ENCODE results near the gene RBM18. TPM values are rescaled to one million over a fixed set of nuclear protein-coding genes. Genes with fewer than 3 reads are reported as not detected.

The RBM18 gene
- total RNA-seq, 4 donors from 2014 or later, result 2.5 to 16.9 (median 8.2) TPM

- TF ChIP-seq CTCF (IDR thresholded peaks at IDR 0.05) (no peak), POLR2A (IDR thresholded peaks at IDR 0.05) (no peak)
- H3K36me3 ChIP-seq, result peaks cover 0 to 64% (median 0%) of the 10 kb centered on the region in 3 donors
- 85 to 94% methylated on average over 2 of the region's 2 CpGs for WGBS, 2 donors
- H3K27ac ChIP-seq, result no peak overlapping the region
- H3K9me3 ChIP-seq, result peaks cover 0 to 12% (median 4%) of the 10 kb centered on the region in 3 donors
- DNase-seq, result no peak
- no peaks in the 10 kb centered on the region for H3K27me3 ChIP-seq
- H3K4me3 ChIP-seq, result no peak overlapping the region
- peaks cover 0 to 11% (median 0%) of the 10 kb centered on the region in 3 donors for H3K4me1 ChIP-seq
- intact Hi-C loops (cut with DNase I), result no loop called here
Measured at GRCh38 chr9:122274055-122274454, 9.4 kb upstream of the RBM18 start.

GRCh38 chr9:122268041-122268814 lies 3.6 kb upstream of the RBM18 start:
- no peak overlapping the region for H3K27ac ChIP-seq
- intact Hi-C loops (cut with DNase I), result no loop called here
- no peak for TF ChIP-seq CTCF (IDR thresholded peaks at IDR 0.05)
- no peak for TF ChIP-seq POLR2A (IDR thresholded peaks at IDR 0.05)

GRCh38 chr9:122265149-122265915 lies 692 bp upstream of the RBM18 start:
- Histone ChIP-seq H3K4me1 (peaks cover 15 to 56% (median 22%) of the 10 kb centered on the region in 3 donors), H3K27ac (peak overlapping the region; percentile 90 to 96 (median 93)), H3K4me3 (peak overlapping the region; percentile 63 to 85 (median 72)), H3K9me3 (no peaks in the 10 kb centered on the region), H3K27me3 (no peaks in the 10 kb centered on the region), H3K36me3 (peaks cover 0 to 15% (median 0%) of the 10 kb centered on the region in 3 donors)
- no peak for DNase-seq
- intact Hi-C loops (cut with DNase I), result no loop called here
- 3 to 9% methylated on average over 17 of the region's 17 CpGs for WGBS, 2 donors
- no peak for TF ChIP-seq CTCF (IDR thresholded peaks at IDR 0.05)
- TF ChIP-seq POLR2A (IDR thresholded peaks at IDR 0.05), result no peak

More at GRCh38 chr9:122268041-122268814, 3.6 kb upstream of the RBM18 start:
- no peak for DNase-seq
- 84 to 92% methylated on average over 6 of the region's 6 CpGs for WGBS, 2 donors
- Histone ChIP-seq H3K27me3 (no peaks in the 10 kb centered on the region), H3K36me3 (peaks cover 0 to 25% (median 0%) of the 10 kb centered on the region in 3 donors), H3K4me3 (no peak overlapping the region), H3K9me3 (no peaks in the 10 kb centered on the region), H3K4me1 (peaks cover 7 to 39% (median 14%) of the 10 kb centered on the region in 3 donors)

GRCh38 chr9:122263699-122264349 lies 816 bp downstream of the RBM18 start:
- Histone ChIP-seq H3K4me3 (peak overlapping the region; percentile 63 to 85 (median 72)), H3K27me3 (no peaks in the 10 kb centered on the region), H3K9me3 (no peaks in the 10 kb centered on the region), H3K4me1 (peaks cover 15 to 56% (median 22%) of the 10 kb centered on the region in 3 donors), H3K36me3 (peaks cover 0 to 30% (median 7%) of the 10 kb centered on the region in 3 donors), H3K27ac (peak overlapping the region; percentile 90 to 96 (median 93))
- DNase-seq, result no peak
- intact Hi-C loops (cut with DNase I), result no loop called here
- WGBS, 2 donors, result 12 to 13% methylated on average over 13 of the region's 13 CpGs
- TF ChIP-seq POLR2A (IDR thresholded peaks at IDR 0.05), result no peak
- TF ChIP-seq CTCF (IDR thresholded peaks at IDR 0.05), result no peak

All from esophagus squamous epithelium (tissue), 5 donors.